IPS-20b (cell line): ENCODE measurements around the gene ANKRD10.
A peak's percentile ranks its signal among the peaks of the same experiment; 100 is the strongest.

Experiments
- H3K27ac ChIP-seq: one replicate; pipeline ENCODE4 v1.5.1; 2013; ENCODE audit warnings: low read length
- H3K27me3 ChIP-seq: 2 replicates; pipeline ENCODE4 v1.6.1; 2013; ENCODE audit warnings: mild to moderate bottlenecking, low read length, inconsistent platforms; ENCODE audit not compliant: insufficient read depth
- H3K36me3 ChIP-seq: 2 replicates; pipeline ENCODE4 v1.6.1; 2013; ENCODE audit warnings: low read depth, mild to moderate bottlenecking, inconsistent platforms, low read length, moderate library complexity; ENCODE audit not compliant: insufficient read depth
- H3K4me1 ChIP-seq: 2 replicates; pipeline ENCODE4 v1.6.1; 2013; ENCODE audit warnings: mild to moderate bottlenecking, control low read depth, inconsistent platforms, low read length, moderate library complexity; ENCODE audit not compliant: insufficient read depth
- H3K4me3 ChIP-seq: 2 replicates; pipeline ENCODE4 v1.5.1; 2013; ENCODE audit warnings: mild to moderate bottlenecking, low read length, inconsistent platforms
- H3K9ac ChIP-seq: 2 replicates; pipeline ENCODE4 v1.6.1; 2013; ENCODE audit warnings: low read depth, mild to moderate bottlenecking, inconsistent platforms, low read length, moderate library complexity
- H3K9me3 ChIP-seq: 2 replicates; pipeline ENCODE4 v1.6.1; 2013; ENCODE audit warnings: mild to moderate bottlenecking, low read depth, low read length, inconsistent platforms; ENCODE audit not compliant: insufficient read depth

Gene ANKRD10

GRCh38 chr13:110890279-110891165, 24.3 kb downstream of the ANKRD10 start:
- H3K4me3 ChIP-seq = no peak overlapping the region
- H3K9me3 ChIP-seq = no peaks in the 10 kb centered on the region
- H3K9ac ChIP-seq = no peak overlapping the region
- H3K27me3 ChIP-seq = no peaks in the 10 kb centered on the region
- H3K36me3 ChIP-seq = peaks cover 49% of the 10 kb centered on the region
- no peak overlapping the region for H3K27ac ChIP-seq
- peaks cover 19% of the 10 kb centered on the region for H3K4me1 ChIP-seq

- Histone ChIP-seq H3K9ac (no peak overlapping the region; the same call in 1 of the 2 replicates), H3K27me3 (no peaks in the 10 kb centered on the region), H3K4me1 (peaks cover 19% of the 10 kb centered on the region), H3K27ac (no peak overlapping the region), H3K9me3 (no peaks in the 10 kb centered on the region), H3K36me3 (peaks cover 28% of the 10 kb centered on the region), H3K4me3 (no peak overlapping the region)
These were observed 26.5 kb downstream of the ANKRD10 start for GRCh38 chr13:110888390-110888789.

GRCh38 chr13:110887597-110888333, 27.1 kb downstream of the ANKRD10 start:
- H3K27me3 ChIP-seq = no peaks in the 10 kb centered on the region
- peak overlapping the region; percentile 28 for H3K27ac ChIP-seq
- peaks cover 19% of the 10 kb centered on the region for H3K4me1 ChIP-seq
- no peak overlapping the region; the same call in 1 of the 2 replicates for H3K9ac ChIP-seq
- H3K36me3 ChIP-seq = peaks cover 22% of the 10 kb centered on the region
- no peaks in the 10 kb centered on the region for H3K9me3 ChIP-seq
- no peak overlapping the region for H3K4me3 ChIP-seq

- Histone ChIP-seq H3K4me1 (peaks cover 19% of the 10 kb centered on the region), H3K27me3 (no peaks in the 10 kb centered on the region)
These were observed 27.8 kb downstream of the ANKRD10 start for GRCh38 chr13:110886870-110887596.

GRCh38 chr13:110885966-110886869, 28.7 kb downstream of the ANKRD10 start:
- no peak overlapping the region for H3K4me3 ChIP-seq
- H3K9ac ChIP-seq = no peak overlapping the region
- peaks cover 19% of the 10 kb centered on the region for H3K4me1 ChIP-seq
- H3K9me3 ChIP-seq = no peaks in the 10 kb centered on the region
- no peak overlapping the region for H3K27ac ChIP-seq
- H3K27me3 ChIP-seq = no peaks in the 10 kb centered on the region
- peaks cover 8% of the 10 kb centered on the region; the same call in 1 of the 2 replicates for H3K36me3 ChIP-seq

More at GRCh38 chr13:110886870-110887596, 27.8 kb downstream of the ANKRD10 start:
- peaks cover 14% of the 10 kb centered on the region for H3K36me3 ChIP-seq
- no peak overlapping the region for H3K9ac ChIP-seq
- H3K27ac ChIP-seq = peak overlapping the region; percentile 28
- H3K9me3 ChIP-seq = no peaks in the 10 kb centered on the region
- H3K4me3 ChIP-seq = no peak overlapping the region

GRCh38 chr13:110885516-110885915, 29.4 kb downstream of the ANKRD10 start:
- H3K4me3 ChIP-seq = no peak overlapping the region
- H3K27me3 ChIP-seq = no peaks in the 10 kb centered on the region
- H3K9me3 ChIP-seq = no peaks in the 10 kb centered on the region
- no peak overlapping the region for H3K27ac ChIP-seq
- peaks cover 1% of the 10 kb centered on the region; the same call in 1 of the 2 replicates for H3K36me3 ChIP-seq
- peaks cover 18% of the 10 kb centered on the region for H3K4me1 ChIP-seq
- H3K9ac ChIP-seq = no peak overlapping the region

GRCh38 chr13:110884517-110884916, 30.4 kb downstream of the ANKRD10 start:
- Histone ChIP-seq H3K27me3 (no peaks in the 10 kb centered on the region), H3K9ac (no peak overlapping the region), H3K27ac (no peak overlapping the region), H3K9me3 (no peaks in the 10 kb centered on the region), H3K4me1 (peaks cover 15% of the 10 kb centered on the region; the same call in 1 of the 2 replicates), H3K36me3 (peaks cover 2% of the 10 kb centered on the region; the same call in 1 of the 2 replicates), H3K4me3 (no peak overlapping the region)

- Histone ChIP-seq H3K4me3 (no peak overlapping the region), H3K9ac (no peak overlapping the region), H3K9me3 (no peaks in the 10 kb centered on the region), H3K36me3 (peaks cover 4% of the 10 kb centered on the region; the same call in 1 of the 2 replicates), H3K27ac (no peak overlapping the region), H3K27me3 (no peaks in the 10 kb centered on the region), H3K4me1 (peaks cover 15% of the 10 kb centered on the region; the same call in 1 of the 2 replicates)
These were observed 31.3 kb downstream of the ANKRD10 start for GRCh38 chr13:110883542-110883941.

GRCh38 chr13:110882972-110883371, 31.9 kb downstream of the ANKRD10 start:
- no peak overlapping the region for H3K9ac ChIP-seq
- no peaks in the 10 kb centered on the region for H3K9me3 ChIP-seq
- no peak overlapping the region for H3K4me3 ChIP-seq
- H3K27me3 ChIP-seq = no peaks in the 10 kb centered on the region
- H3K27ac ChIP-seq = no peak overlapping the region
- H3K36me3 ChIP-seq = peaks cover 4% of the 10 kb centered on the region; the same call in 1 of the 2 replicates
- peaks cover 11% of the 10 kb centered on the region; the same call in 1 of the 2 replicates for H3K4me1 ChIP-seq

- H3K27ac ChIP-seq = no peak overlapping the region
- peaks cover 4% of the 10 kb centered on the region; the same call in 1 of the 2 replicates for H3K36me3 ChIP-seq
- H3K9me3 ChIP-seq = no peaks in the 10 kb centered on the region
- no peak overlapping the region for H3K4me3 ChIP-seq
- H3K4me1 ChIP-seq = peaks cover 5% of the 10 kb centered on the region; the same call in 1 of the 2 replicates
- no peak overlapping the region for H3K9ac ChIP-seq
- H3K27me3 ChIP-seq = no peaks in the 10 kb centered on the region
These were observed 32.8 kb downstream of the ANKRD10 start for GRCh38 chr13:110881839-110882627.
